Measurements from ENCODE around the gene ACTR2.

DNA sequence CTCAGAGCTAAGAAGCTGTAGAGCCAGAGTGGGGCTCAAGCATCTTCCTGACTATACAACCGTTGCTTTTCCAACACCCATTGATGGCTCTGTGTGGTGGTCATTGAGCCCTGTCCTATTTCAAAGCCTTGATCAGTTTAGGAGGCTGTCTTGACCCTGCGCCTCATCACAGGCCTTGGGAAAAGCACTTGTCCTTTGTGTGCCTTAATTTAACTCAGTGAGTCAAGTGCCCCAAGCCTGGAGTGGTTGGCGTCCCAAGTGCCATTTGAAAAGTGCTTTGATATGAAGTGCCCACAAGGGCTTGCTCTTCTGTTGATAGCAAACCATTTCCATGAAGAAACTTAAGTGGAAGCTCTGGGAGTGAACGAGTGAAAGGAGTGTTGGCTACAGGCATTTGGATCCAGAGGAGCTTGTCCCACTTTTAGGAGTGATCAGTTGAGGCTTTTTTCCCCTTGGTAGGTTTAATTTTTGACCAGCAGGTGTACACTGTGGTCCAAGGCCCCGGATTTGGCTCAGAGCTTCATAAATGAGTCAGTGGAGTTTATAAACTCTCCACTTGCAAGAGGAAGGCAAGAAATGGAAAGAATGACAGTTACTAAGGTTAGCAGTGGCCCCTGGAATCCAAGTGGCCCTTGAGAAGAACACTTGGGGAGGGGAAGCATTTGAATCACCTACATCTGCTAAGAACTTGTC lies 50.3 kb downstream of the ACTR2 start:
- TF ChIP-seq POLR2A (IDR thresholded peaks at IDR 0.05), result no peak
- TF ChIP-seq, protein P1, sequence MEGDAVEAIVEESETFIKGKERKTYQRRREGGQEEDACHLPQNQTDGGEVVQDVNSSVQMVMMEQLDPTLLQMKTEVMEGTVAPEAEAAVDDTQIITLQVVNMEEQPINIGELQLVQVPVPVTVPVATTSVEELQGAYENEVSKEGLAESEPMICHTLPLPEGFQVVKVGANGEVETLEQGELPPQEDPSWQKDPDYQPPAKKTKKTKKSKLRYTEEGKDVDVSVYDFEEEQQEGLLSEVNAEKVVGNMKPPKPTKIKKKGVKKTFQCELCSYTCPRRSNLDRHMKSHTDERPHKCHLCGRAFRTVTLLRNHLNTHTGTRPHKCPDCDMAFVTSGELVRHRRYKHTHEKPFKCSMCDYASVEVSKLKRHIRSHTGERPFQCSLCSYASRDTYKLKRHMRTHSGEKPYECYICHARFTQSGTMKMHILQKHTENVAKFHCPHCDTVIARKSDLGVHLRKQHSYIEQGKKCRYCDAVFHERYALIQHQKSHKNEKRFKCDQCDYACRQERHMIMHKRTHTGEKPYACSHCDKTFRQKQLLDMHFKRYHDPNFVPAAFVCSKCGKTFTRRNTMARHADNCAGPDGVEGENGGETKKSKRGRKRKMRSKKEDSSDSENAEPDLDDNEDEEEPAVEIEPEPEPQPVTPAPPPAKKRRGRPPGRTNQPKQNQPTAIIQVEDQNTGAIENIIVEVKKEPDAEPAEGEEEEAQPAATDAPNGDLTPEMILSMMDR (IDR thresholded peaks at IDR 0.05), result no peak
